ENCODE data around the gene TCERG1L. TPM values are rescaled to one million over a fixed set of nuclear protein-coding genes. Genes with fewer than 3 reads are reported as not detected.

The TCERG1L gene
- total RNA-seq, 1 donor from 2014 or later, result not detected

GRCh38 chr10:131134001-131134576 lies 177.4 kb downstream of the TCERG1L start:
- H3K27me3 ChIP-seq, result no peaks in the 10 kb centered on the region
- H3K36me3 ChIP-seq, result no peaks in the 10 kb centered on the region
- no peak overlapping the region for H3K27ac ChIP-seq
- H3K4me3 ChIP-seq, result no peak overlapping the region
- intact Hi-C loops (cut with DNase I), result no loop called here
- no peak for ATAC-seq
- no peaks in the 10 kb centered on the region for H3K9me3 ChIP-seq
- no peak for DNase-seq
- TF ChIP-seq, protein P1, sequence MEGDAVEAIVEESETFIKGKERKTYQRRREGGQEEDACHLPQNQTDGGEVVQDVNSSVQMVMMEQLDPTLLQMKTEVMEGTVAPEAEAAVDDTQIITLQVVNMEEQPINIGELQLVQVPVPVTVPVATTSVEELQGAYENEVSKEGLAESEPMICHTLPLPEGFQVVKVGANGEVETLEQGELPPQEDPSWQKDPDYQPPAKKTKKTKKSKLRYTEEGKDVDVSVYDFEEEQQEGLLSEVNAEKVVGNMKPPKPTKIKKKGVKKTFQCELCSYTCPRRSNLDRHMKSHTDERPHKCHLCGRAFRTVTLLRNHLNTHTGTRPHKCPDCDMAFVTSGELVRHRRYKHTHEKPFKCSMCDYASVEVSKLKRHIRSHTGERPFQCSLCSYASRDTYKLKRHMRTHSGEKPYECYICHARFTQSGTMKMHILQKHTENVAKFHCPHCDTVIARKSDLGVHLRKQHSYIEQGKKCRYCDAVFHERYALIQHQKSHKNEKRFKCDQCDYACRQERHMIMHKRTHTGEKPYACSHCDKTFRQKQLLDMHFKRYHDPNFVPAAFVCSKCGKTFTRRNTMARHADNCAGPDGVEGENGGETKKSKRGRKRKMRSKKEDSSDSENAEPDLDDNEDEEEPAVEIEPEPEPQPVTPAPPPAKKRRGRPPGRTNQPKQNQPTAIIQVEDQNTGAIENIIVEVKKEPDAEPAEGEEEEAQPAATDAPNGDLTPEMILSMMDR (IDR thresholded peaks at IDR 0.05), result no peak
- no peaks in the 10 kb centered on the region for H3K4me1 ChIP-seq

DNA sequence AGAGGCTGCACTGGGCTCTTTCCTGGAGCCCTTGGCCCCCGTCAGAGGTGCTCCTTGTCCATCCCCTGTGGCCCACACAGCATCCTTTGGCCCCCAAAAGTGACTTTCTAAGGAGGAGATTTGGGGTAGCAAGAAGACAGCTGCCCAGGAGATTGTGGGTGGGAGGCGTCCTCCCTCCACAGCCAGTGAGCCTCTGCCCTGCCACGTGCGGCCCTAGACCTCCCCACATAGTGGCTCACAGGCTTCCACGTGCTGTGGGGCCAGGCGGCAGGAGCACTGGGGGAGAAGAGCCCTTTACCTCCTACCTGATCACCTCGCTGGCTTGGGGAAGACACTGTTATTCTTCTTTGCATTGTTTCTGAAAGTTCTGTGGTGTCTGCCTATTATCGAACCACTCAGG lies 178.8 kb downstream of the TCERG1L start:
- no peak overlapping the region for H3K27ac ChIP-seq
- TF ChIP-seq, protein P1 (IDR thresholded peaks at IDR 0.05), result no peak

DNA sequence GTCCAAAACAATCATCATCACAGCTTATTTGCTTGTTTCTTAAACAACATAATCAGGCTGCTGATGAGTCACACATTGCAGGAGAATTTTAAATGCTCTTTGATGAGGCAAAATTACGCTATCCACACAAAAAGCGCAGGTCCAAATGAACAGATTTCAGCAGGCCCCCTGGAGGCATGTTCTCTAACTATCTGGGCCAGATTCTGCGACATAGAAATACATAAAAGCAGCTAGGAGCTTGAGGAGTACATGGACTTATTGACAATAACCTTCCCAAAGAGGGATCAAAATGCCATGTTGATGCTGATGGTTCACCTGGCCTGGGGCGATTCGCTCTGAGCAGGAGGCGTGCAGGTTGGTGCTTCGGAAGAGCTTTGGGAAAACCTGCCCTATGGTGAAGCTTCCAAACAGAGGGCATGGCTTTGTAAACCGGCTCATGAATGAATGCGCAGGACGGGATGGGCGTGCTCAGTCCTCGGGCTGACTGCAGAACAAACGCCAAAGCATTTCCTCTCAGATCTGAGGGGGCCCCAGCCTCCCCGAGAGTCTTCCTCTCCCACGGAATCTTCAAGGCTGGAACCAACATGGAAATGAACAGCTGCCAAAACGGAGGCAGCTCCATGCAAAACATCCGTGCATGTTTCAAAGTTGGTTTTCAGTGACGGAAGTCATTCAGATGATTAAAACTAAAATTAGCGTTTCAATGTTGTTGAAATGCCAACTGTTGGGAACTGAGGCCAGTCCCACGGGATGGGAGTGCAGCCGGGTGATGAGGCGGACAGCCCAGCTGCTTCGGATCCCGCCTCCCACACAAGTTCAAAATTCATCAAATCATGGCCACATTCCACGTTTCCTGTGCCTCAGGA lies 179.6 kb downstream of the TCERG1L start:
- no peak for DNase-seq
- H3K9me3 ChIP-seq, result no peaks in the 10 kb centered on the region
- H3K27me3 ChIP-seq, result peaks cover 13% of the 10 kb centered on the region
- H3K4me3 ChIP-seq, result no peak overlapping the region
- intact Hi-C loops (cut with DNase I), result no loop called here
- ATAC-seq, result no peak
- H3K4me1 ChIP-seq, result no peaks in the 10 kb centered on the region
- no peak overlapping the region for H3K27ac ChIP-seq
- no peaks in the 10 kb centered on the region for H3K36me3 ChIP-seq
- TF ChIP-seq, protein P1 (IDR thresholded peaks at IDR 0.05), result no peak

More for the DNA sequence above, 178.8 kb downstream of the TCERG1L start:
- intact Hi-C loops (cut with DNase I), result no loop called here
- peaks cover 7% of the 10 kb centered on the region for H3K27me3 ChIP-seq
- no peaks in the 10 kb centered on the region for H3K9me3 ChIP-seq
- DNase-seq, result no peak
- ATAC-seq, result no peak
- no peaks in the 10 kb centered on the region for H3K36me3 ChIP-seq
- H3K4me1 ChIP-seq, result no peaks in the 10 kb centered on the region
- no peak overlapping the region for H3K4me3 ChIP-seq

DNA sequence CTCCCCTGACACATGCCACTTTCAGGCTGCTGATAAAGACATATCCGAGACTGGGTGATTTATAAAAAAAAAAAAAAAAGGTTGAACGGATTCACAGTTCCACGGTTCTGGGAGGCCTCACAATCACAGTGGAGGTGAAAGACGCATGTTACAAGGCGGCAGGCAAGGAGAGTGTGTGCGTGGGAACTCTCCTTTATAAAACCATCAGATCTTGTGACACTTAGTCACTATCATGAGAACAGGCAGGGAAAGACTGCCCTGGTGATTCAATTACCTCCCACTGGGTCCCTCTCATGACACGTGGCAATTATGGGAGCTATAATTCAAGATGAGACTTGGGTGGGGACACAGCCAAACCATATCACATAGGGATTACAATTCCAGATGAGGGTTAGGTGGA lies 181.5 kb downstream of the TCERG1L start:
- intact Hi-C loops (cut with DNase I), result no loop called here
- TF ChIP-seq, protein P1 (IDR thresholded peaks at IDR 0.05), result no peak

GRCh38 chr10:131129544-131129943 lies 182.0 kb downstream of the TCERG1L start:
- TF ChIP-seq, protein P1 (IDR thresholded peaks at IDR 0.05), result no peak

More for the DNA sequence above, 181.5 kb downstream of the TCERG1L start:
- H3K27ac ChIP-seq, result no peak overlapping the region
- DNase-seq (no peak), ATAC-seq (no peak)
- H3K9me3 ChIP-seq, result no peaks in the 10 kb centered on the region
- H3K4me1 ChIP-seq, result no peaks in the 10 kb centered on the region
- no peak overlapping the region for H3K4me3 ChIP-seq
- H3K36me3 ChIP-seq, result no peaks in the 10 kb centered on the region
- peaks cover 27% of the 10 kb centered on the region for H3K27me3 ChIP-seq

More at GRCh38 chr10:131129544-131129943, 182.0 kb downstream of the TCERG1L start:
- no peak for ATAC-seq
- DNase-seq, result no peak
- Histone ChIP-seq H3K27me3 (peaks cover 27% of the 10 kb centered on the region), H3K9me3 (no peaks in the 10 kb centered on the region), H3K4me1 (no peaks in the 10 kb centered on the region), H3K36me3 (no peaks in the 10 kb centered on the region), H3K27ac (no peak overlapping the region), H3K4me3 (no peak overlapping the region)
- intact Hi-C loops (cut with DNase I), result no loop called here

Measured in upper lobe of right lung (tissue), 1 donor.